Activated effector memory CD4-positive, alpha-beta T cell treated with Interleukin-2 at 50 U/mL for 16 hours (primary cell): ENCODE results near the gene MINDY1.

Experiments
- DNase-seq: peaks from one replicate; pipeline ENCODE4 v3.0.0-alpha.2; 2020

The MINDY1 gene

GRCh38 chr1:150964164-150964489 lies 42.6 kb downstream of the MINDY1 start:
- no peak for DNase-seq

GRCh38 chr1:150963321-150964163 lies 43.2 kb downstream of the MINDY1 start:
- no peak for DNase-seq

GRCh38 chr1:150961756-150962155 lies 44.9 kb downstream of the MINDY1 start:
- DNase-seq: no peak

GRCh38 chr1:150960646-150961045 lies 46.1 kb downstream of the MINDY1 start:
- DNase-seq: no peak

GRCh38 chr1:150957666-150958065 lies 49.0 kb downstream of the MINDY1 start:
- no peak for DNase-seq

- DNase-seq: no peak
Observed at GRCh38 chr1:150955280-150955679, 51.4 kb downstream of the MINDY1 start.

GRCh38 chr1:150954708-150955107 lies 52.0 kb downstream of the MINDY1 start:
- no peak for DNase-seq
